Measurements from ENCODE around the gene CLDN20.
"Not testable (repeated sequence)": the region's sequence is repeated elsewhere in the genome, so short reads cannot be mapped to it uniquely, and the experiment has no call there.

The CLDN20 gene, protein sequence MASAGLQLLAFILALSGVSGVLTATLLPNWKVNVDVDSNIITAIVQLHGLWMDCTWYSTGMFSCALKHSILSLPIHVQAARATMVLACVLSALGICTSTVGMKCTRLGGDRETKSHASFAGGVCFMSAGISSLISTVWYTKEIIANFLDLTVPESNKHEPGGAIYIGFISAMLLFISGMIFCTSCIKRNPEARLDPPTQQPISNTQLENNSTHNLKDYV

DNA sequence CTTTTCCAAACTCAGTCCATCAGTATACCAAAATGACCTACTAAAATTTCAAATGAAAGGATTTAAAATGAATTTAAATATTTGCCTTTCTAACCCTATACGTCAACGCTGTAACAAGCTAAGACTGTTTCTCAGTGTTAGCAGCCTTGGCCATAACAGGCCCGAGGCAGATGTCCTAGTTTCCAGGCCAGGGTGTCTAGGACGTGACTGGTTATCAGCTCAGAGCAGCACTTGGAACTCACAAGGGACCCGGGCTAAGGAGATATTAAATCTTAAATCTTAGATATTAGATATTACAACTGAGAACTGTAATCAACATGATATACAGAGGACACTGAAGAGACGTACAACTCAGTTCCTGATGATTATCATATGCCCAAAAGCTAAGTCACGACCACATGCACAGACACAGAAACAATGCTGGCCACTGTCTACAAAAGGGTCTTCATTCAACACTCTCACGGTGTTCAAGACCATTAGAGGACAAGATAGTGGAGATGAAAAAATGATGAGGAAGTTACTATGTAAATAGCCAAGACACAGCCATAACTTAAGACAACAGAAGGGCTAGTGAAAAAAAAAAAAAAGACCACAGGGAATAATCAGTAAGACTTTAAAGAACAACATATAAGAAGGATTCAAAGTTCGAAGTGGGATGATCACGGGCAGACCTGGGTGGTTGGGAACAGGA lies at the start of gene CLDN20:
Gene CLDN20, plus strand, starts transcription at position 641 of the 691 bp plus-strand sequence. CDS start 11,707 bp downstream, outside the sequence.
- no peak for DNase-seq (ENCODE audit: low spot score)

DNA sequence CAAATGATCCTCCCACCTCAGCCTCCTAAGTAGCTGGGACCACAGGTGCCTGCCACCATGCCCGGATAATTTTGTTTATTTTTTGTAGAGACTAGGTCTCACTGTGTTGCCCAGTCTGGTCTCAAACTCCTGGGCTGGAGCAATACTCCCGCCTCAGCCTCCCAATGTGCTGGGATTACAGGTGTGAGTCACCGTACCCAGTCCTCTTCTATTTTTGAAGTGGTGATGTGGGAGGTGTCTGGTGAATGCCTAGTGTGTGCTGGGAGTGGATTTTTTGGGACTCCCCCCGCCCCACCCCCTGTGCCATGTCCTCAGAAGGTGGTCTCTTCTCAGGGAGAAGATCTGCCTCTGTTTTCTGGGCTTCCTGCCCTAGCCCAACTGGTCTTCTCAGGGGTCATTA lies 47.9 kb upstream of the CLDN20 start:
- no peak for DNase-seq (ENCODE audit: low spot score)

DNA sequence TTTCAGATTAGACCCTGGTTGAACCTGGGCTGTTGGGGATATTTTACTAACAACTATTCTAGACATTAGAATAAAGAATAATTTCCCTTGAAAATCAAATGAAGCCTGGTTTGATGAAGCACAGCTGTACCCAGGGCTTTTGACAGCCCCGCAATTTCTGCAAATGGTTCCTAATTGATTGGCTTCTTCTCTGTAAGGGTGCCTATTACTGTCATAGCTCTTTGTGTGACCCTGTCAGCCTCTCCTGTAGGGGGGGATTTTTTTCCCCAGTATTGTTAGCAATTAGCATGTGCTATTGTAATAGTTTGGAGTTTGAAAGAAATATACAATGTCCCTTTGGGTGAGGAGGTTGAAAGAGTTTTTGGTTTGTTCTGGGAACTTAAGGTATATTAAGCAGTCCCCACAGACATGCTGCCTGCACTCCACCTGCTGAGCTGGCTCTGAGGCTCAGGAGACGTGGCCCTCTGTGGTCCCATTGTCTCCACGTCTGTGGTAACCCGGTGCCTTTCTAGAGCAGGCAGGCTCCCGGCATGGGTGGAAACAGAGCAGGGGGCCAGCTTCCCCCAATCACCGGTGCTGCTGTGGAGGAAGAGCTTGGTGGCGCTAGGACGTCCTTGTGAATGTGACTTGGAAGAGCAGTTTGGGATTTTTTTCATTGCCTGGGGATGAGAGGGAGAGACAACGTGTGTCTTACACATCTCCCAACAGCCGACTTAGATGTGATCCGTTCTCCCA lies 47.3 kb upstream of the CLDN20 start:
- DNase-seq (ENCODE audit: low spot score): no peak

DNA sequence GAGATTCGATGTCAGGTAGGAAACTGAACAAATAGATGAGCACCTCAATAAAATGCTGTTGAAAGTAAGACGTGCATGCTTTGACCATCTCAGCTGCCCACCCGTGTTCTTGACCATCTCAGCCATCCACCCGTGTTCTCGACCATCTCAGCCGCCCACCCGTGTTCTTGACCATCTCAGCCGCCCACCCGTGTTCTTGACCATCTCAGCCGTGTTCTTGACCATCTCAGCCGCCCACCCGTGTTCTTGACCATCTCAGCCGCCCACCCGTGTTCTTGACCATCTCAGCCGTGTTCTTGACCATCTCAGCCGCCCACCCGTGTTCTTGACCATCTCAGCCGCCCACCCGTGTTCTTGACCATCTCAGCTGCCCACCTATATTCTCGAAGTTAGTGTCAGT lies 45.1 kb upstream of the CLDN20 start:
- not testable (repeated sequence) for DNase-seq (ENCODE audit: low spot score)

DNA sequence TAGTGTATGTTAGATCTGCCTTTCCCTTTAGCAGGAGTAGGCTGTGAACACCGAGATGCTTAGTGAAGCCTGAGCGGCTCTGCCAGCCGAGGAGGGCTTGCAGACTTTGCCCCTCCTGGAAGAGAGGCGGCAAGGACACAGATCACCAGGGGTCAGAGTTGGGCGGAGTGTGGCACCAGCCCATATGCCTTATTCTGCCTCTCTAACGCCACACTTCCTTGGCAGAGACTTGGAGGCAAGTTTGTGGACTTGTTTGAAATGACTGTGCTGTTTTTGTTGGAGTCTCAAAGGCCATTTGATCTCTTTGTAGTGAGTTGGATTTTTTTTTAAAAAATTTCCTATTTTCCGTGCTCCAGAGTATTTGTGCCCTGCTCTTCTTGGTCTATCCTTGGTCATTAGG lies 44.5 kb upstream of the CLDN20 start:
- no peak for DNase-seq (ENCODE audit: low spot score)

DNA sequence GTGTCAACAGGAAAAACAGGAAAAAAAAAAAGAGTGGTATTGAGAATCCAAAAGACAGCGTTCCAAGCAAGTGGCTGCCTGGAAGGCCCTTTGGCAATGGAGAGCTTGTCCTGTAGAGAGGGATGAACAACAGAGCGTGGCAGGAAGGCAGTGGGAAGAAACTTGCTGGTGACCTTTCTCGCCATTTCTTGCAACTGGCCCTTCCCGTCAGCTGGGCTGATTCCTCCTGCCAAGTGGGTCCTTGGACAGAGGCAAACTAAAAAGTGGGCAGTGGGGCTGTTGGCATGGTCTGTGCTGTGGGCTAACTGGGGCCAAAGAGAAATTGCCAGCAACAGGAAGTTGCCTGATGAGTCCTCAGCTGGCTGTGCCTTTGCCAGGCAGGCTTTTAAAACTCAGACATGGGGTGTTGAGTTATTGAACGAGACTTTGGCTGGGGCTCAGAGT lies 43.9 kb upstream of the CLDN20 start:
- DNase-seq (ENCODE audit: low spot score): no peak

DNA sequence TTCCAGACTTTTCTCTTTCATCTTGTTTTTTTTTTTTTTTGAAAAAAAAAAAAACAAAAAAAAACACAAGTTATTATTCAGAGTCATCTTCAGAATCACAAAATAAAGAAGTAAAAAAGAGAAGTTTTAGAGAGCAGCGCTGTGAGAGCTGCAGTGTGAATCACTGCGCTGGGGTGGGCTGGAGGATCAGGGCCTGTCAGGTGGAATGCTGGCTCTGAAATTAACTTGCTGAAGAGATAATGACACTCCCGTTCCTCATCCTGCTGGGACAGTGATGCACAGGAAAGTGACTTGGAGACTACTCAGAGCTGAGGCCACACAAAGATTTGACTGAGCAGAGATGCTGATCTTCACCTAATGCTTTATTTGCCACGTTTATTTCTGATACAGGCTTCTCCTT lies 42.7 kb upstream of the CLDN20 start:
- no peak for DNase-seq (ENCODE audit: low spot score)

DNA sequence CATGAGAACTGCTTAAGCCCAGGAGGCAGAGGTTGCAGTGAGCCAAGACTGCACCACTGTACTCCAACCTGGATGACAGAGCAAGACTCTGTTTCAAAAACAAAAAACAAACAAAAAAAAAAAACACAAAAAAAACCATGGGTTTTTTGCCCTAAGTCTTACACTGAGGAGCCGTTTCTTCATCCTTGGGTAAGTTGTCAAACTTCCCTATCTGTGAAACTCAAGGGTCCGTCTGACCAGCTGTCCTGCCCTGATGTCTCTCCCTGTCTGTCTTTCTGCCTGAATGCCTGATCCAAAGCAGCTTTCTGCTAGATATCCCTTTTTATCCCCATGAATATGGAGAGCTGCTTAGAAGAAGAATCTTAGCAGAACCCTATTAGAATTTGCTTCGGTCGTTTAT lies 41.3 kb upstream of the CLDN20 start:
- no peak for DNase-seq (ENCODE audit: low spot score)

DNA sequence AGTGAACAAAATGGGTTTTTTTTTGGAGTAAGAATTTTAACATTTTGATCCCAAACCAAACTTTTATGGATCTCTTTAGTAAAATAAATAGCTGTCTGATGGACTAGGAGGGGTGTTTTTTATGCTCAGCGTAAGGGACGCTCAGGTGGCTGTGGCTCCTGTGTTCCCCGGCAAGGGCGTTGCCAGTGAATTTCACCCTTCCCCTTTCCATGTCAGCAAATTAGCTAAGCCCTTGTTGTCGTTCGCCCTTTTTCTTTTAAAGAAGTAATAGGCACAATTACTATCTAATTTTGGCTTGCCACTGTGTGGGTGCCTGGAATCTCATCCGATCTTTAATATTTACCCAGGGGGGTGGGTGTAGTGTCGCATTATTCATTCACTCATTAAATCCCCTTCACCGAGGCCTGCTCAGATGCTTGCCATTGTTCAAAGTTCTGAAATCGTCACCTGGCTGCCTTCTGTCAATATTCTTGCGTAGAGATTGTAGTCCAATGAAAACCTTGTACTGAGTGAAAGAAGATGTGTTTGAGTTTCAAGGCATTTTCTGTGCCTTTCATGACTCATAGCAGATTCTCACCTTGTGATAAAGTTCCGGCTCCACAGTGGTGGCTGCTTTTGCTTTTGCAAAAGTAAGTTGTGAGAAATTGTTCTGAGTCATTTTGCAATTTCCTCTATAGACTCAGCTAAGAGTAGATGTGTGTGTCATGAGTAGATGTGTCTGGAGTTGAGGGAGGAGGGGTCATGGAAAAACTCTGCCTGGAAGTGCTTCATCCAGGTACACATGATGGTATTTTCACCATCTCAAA lies 40.0 kb upstream of the CLDN20 start:
- DNase-seq (ENCODE audit: low spot score): no peak

DNA sequence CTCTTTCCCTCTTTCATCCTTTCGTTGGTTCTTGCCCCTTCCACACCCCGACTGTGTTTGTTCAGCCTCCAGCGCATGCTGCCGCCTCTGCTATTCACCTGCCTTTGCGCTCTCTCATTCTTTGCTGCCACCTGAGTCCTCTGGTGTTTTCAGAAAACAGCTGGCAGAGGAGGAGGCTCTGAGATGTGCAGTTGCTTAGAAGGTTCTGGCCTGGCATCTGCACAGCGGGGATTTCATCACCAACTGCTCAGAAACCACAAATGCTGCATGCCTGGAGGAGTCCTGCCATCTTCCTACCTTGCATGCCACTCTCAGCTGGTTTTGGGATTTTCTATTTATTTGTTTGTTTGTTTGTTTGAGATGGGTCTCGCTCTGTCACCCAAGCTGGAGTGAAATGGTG lies 39.2 kb upstream of the CLDN20 start:
- no peak for DNase-seq (ENCODE audit: low spot score)

DNA sequence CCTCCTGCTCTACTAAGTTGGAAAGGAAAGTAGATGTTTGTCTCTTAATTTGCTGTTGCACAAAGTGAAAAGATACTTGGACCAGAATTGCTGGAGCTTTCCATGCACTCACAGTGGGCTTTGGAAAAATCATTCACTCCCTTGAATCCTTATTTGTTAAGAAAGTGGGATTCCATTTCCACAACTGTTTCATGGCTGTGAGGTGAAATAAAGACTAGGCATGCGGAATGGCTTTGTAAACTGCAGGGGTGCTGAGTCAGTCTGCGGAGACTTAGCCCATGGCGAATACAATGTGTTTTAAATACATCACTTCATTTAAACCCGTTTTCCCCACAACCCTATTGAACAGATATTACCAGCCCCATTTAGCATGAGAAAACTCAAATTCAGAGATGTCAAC lies 36.8 kb upstream of the CLDN20 start:
- no peak for DNase-seq (ENCODE audit: low spot score)

DNA sequence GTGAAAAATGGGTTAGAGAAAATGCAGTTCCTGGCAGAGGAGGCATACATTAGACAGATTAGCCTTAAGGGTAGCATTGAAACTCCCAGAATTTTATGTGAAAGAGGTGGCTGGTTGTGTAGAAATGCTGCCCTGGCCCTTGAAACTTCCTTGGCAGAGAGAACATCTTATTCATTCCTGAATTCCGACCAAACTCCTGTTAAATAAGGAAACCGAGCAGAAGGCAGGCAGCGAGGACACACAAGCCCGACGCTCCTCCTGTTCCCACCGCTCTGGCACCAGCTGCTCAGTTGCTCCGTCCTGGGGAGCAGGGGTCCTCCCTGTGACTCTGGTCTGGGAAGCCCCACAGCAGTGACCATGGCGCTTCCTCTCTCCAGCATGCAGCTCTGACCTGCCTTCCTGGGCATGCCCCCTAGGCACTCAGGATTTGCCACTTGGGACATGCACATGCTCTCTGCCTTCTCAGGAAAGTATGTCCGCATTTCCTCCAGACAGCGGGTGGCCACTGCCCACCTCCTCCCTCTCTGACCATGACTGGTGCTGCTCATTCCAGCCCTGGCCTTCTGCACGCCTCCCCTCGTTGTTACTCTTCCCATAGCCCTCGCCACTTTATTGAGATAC lies 35.2 kb upstream of the CLDN20 start:
- DNase-seq (ENCODE audit: low spot score): no peak

DNA sequence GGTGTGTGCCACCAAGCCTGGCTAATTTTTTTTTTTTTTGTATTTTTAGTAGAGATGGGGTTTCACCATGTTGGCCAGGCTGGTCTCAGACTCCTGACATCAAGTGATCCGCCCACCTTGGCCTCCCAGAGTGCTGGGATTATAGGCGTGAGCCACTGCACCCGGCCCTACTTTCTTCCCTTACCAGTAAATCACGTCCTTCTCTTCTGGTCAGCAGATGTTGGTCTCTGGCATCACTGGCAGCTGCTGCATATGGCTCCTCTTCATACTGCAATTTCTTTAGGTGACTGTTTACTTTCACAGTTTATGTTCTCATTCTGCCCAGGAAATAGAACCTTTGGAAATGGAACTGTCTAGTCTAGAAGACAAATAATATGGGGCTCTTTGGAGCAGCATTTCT lies 32.8 kb upstream of the CLDN20 start:
- not testable (repeated sequence) for DNase-seq (ENCODE audit: low spot score)

DNA sequence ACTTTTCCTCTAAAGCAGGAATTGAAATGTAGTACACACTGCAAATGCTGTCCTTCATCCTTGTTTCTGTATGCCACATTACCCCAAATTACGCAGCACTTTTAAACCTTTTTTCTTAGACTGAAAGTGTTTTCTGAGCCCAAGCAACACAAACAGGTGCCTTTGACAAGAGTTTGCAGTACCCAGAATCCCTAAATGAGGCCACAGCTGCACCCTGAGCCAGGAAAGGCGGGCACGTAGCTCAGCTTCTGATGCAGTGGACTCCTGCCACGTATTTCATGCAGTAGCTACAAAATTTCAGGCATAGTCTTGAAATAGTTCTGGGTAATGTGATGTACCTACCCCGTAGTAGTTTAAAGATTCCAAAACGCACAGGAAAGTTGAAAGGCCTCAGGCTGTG lies 31.0 kb upstream of the CLDN20 start:
- no peak for DNase-seq (ENCODE audit: low spot score)

DNA sequence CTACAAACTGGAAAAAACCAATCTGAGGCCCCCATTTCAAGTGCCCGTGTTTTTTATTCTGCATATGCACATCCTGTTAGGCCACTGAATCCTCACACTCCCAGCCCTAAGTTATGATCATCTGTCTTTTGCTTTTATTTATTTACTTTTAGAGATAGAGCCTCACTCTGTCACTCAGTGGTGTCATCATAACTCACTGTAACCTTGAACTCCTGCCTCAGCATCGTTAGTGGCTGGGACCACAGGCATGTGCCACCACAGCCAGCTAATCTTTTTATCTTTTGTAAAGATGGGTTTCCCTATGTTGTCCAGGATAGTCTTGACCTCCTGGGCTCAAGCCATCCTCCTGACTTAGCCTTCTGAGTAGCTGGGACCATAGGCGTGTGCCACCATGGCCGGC lies 29.6 kb upstream of the CLDN20 start:
- DNase-seq (ENCODE audit: low spot score): no peak

DNA sequence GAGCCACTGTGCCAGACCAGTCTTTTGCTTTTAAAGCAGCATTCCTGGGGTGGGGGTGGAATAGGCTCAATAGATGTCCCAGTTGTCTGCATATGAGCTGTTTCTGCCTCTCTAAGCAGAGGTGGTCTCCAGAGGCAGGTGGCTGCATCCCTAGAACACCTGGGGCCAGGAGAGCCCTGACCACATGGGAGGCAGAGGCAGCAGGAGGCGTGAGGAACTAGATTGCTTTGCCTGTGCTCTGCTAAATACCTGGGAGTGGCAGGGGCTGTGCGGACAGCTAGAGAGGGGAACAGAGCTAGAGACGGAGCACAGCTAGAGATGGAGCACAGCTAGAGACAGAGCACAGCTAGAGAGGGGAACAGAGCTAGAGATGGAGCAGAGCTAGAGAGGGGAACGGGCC lies 29.1 kb upstream of the CLDN20 start:
- no peak for DNase-seq (ENCODE audit: low spot score)

DNA sequence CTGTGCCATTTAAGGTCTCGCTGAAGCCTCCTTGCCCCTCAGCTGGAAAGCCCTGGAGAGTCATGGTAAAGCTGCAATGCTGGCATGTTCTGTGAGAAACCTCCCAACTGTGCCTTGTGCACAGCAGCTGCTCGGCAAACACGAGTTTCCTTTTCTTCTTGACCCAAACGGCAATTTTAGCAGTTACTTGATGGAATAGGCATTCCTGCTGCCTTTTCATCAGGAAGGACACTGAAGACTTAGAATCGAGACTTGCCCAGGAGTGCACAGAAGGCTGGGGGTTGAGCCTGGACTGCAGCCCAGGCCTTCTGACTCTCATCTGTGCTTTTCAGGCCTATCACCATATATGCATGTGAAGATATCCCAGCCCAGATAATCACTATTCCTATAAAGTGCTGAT lies 28.7 kb upstream of the CLDN20 start:
- DNase-seq (ENCODE audit: low spot score): no peak

DNA sequence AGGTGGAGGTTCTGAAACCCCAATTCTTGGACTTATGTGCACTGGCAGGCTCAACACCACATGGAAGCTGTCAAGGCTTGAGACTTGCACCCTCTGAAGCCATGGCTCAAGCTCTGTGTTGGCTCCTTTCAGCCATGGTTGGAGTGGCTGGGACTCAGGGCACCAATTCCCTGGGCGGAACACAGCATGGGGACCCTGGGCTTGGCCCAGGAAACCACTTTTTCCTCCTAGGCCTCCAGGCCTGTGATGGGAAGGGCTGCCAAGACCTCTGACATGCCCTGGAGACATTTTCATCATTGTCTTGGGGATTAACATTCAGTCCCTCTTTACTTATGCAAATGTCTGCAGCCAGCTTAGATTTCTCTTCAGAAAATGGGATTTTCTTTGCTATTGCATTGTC lies 26.2 kb upstream of the CLDN20 start:
- no peak for DNase-seq (ENCODE audit: low spot score)

DNA sequence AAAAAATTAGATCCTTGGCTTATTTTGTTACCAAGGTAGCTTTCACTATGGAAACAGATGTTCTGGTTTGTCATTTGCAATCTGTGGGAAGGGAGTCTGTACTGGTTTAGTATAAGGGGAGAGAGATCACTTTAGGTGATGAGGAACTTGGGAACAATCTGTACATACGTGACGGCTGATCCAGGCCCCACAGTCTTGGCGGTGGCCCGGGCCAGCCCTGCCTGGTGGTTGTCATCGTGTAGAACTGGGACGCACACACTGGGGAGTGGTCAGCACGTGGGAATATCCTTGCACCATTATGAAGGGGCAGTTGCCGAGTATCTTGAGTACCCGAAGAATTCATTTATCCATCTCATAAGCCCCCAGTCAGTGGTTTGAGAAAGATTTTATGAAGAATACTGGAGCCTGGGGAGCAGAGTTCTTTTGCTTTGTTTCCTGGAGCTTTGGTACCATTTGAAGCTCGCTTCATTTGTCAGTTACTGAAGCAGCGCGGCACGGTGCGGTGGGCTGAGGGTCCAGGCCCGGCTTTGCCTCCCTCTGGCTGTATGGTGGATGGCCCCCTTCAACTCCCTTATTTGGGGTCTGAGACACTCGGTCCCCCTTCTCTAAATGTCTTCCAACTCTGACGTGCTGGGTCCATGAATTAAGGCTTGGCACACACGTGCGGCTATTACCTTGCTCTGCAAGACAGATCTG lies 22.8 kb upstream of the CLDN20 start:
- no peak for DNase-seq (ENCODE audit: low spot score)

DNA sequence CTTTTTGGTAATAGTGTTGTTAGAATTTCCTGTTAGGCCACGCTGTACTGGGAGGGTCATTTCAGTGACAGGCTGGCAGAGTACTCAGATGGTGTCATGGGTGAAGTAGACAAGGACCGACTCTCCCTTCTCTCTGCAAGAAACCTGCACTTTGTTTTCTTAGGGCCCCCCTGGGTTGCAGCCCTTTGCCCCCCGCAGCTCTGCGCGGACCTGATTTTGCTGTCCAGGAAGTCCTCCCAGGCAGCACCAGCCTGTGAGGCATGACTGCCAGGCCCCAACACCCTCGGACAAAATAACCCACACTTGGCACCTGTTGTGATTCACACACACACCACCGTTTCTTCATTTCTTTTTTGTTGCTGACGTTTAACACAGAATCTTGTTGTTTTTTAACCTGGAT lies 21.8 kb upstream of the CLDN20 start:
- DNase-seq (ENCODE audit: low spot score): no peak

DNA sequence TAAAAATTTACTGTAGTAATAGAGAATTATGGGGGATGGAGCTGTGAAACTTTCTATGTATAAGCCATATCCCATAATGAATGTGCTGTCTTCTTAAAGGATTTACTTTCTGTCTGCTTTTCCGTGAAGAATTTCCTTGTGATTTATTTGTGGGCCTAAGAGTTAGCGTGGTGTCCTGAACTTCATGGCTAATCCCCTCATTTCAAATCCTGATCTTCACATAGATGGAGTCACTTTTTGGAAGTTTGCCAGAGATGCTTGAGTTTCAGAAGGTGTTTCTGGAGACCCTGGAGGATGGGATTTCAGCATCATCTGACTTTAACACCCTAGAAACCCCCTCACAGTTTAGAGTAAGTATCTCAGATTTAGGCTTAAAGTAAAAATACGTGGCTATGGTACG lies 19.4 kb upstream of the CLDN20 start:
- no peak for DNase-seq (ENCODE audit: low spot score)
